GM12874 (cell line): Measurements from ENCODE around the gene IL16.

ENCODE experiments used
- TF ChIP-seq, protein P1 (sequence below): IDR thresholded peaks from 2 replicates; pipeline ENCODE4 v1.5.1; 2011; ENCODE audit warnings: low read depth, mild to moderate bottlenecking, control low read depth, low read length, moderate library complexity; ENCODE audit not compliant: insufficient read depth

The IL16 gene

DNA sequence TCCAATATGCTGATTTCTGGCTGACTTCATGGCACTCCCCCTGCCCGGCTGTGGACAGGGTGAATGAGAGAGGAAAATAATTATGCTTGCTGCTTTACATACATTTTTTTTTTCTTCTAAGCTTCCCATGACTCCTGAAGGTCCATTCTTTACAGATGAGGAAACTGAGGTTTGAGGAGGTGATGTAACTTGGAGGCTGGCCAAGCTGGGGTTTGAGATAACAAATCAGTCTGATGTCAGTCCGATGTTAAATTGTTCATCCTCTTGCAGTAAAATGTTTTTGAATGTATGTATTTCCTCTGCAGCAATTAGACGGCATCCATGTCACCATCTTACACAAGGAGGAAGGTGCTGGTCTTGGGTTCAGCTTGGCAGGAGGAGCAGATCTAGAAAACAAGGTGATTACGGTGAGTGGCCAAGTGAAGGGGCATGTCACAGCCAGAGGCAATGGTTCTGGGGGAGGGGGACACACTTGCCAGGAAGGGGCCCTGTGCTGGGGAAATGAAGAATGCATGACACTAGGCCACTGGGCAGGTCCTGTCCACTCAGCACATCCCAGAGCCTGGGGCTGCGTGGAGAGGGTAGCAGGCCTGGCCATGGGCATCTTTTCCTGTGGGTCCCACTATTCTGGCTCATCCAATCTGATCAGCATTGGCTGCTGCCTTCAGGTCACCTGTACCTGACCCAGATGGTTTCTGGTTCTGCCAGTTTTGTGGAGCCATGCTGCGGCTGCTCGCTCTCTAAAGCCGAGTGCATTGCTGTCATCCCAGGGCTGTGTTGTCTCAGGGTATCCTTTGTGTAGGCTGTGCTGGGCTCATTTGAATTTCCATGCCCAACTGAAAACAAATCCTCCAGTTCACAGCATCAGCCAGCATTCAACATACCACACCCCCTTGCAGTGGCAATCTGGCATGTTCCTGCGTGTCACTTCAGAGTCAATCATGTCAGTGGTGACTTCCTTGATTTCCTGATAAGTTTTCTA lies 106.9 kb downstream of the IL16 start:
- TF ChIP-seq, protein P1, sequence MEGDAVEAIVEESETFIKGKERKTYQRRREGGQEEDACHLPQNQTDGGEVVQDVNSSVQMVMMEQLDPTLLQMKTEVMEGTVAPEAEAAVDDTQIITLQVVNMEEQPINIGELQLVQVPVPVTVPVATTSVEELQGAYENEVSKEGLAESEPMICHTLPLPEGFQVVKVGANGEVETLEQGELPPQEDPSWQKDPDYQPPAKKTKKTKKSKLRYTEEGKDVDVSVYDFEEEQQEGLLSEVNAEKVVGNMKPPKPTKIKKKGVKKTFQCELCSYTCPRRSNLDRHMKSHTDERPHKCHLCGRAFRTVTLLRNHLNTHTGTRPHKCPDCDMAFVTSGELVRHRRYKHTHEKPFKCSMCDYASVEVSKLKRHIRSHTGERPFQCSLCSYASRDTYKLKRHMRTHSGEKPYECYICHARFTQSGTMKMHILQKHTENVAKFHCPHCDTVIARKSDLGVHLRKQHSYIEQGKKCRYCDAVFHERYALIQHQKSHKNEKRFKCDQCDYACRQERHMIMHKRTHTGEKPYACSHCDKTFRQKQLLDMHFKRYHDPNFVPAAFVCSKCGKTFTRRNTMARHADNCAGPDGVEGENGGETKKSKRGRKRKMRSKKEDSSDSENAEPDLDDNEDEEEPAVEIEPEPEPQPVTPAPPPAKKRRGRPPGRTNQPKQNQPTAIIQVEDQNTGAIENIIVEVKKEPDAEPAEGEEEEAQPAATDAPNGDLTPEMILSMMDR, result no peak

DNA sequence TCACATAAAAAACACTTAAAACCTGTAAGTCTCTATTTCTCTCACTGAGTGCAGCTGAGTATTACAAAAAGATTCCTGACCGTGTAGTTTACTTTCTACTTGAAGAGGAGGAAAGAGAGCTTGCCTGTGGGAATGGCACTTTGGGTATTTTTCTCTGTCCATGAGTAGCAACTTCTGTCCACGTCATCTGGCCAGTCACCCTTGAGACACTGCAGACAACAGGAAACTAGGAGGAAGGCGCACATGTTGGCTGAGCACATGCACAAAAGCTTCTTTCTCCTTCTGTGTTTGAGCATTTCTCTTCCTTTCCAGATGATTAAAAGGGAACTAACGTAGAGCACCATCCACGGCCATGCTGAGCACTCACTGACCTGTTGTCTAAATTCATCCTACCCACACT lies 107.5 kb downstream of the IL16 start:
- TF ChIP-seq, protein P1, result no peak

DNA sequence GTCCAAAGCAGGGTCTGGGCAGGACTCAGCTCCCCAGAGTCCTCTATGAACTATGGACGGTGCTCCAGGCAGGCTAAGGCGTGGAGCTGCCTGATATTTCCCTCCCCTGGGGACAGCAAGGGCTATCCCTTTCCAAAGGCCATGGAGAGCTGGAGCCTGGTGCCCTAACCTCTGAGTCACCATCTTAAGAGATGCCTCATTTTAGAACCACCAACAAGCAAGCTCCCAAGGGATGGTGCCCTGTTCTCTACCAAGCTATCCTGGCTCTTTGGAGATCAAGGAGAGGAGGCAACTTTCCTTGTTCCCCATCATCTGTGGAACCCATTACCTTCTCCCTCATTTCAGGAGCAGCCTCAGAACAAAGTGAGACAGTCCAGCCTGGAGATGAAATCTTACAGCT lies 111.6 kb downstream of the IL16 start:
- TF ChIP-seq, protein P1, result no peak

DNA sequence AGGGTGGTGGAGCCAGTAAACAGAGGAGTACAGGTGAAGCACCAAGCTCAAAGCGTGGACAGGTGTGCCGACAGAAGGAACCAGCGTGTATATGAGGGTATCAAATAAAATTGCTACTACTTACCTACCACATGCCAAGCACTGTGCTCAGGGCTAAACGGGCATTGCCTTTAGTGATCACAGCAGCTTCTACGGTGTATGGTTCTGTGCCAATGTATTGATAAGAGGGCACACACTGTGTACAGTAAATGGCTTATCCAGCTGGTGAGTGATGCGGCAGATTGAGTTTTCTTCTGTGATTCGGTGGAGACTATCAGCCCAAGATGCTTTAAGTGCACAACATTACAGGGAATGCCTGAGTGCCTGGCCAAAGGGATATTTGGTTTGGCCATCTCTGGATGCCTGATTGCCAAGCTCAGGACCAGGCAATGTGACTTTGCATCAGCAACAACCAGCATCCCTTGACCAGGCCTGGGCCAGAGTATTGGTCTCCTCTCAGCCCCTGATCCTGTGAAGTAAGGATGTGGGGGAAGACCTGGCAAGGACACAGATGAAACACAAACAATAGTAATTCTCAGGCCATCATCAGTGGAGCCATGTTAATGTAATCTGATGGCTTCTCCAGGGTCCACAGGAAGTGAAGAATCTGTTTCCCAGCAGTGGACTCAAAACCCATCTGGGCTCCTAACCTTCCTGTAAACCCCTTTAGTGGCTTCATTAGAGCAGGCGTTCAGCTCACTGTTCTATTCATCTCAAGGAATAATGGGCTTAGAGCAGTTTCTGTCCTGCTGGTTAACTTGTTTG lies 113.2 kb downstream of the IL16 start:
- TF ChIP-seq, protein P1, result no peak

DNA sequence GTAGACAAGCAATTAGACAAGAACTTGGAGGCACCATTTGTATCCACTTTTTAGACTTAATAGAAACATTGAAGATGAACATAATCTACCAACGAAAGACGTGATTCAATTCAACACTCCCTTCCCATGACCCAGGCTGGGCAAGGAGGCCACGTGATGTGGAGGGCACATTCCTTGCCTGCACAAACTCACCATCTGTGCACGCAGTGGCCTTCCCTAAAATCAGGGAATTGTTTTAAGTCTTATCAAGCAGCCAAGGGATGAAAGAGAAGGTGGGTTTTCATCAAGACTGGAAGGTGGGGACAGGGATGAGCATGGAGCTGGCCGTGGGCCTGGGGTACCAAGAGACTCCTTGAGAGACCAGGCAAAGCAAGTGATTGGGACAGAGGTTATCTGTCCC lies 113.8 kb downstream of the IL16 start:
- TF ChIP-seq, protein P1, result no peak

DNA sequence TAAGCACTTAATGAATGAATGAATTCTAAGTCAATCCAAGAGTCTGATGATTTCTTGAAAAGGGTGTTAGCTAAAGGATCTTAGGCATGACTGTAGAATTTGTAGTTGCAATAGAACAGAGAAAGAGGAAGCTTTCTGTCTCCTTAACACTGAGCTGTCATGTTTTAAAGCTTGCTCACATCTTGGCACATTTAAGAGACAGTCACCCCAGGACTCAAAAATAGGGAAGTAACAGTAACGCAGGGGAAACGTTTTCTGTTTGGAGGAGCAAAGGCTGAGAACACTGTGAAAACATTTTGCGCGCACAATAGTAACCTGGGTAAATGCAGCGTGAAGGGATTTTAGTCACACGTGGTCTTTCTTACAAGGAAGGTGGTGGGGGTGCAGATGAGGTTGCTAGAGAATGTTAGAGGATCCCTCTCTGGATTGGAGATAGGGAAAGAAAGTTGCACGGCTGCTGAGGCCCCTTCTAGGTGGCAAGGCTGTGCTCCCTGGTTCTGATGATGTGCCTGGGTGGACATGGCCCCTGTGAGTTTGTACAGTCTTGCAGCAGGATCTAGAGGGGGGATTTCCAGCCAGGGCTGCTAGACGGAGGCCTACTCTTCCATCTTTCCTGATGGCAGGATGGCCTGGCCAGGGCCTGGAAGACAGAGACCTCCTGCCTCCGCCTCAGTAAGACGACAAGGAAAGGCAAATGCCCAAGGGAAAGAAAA lies 115.2 kb downstream of the IL16 start:
- TF ChIP-seq, protein P1, result no peak
